H9 (cell line): Measurements from ENCODE around the gene GRIN2A. TPM values are rescaled to one million over a fixed set of nuclear protein-coding genes. Genes with fewer than 3 reads are reported as not detected.

Source experiments
- DNase-seq: peaks from one replicate; pipeline ENCODE4 v3.0.0-alpha.2; 2017
- H2AFZ ChIP-seq: one replicate; pipeline ENCODE4 v1.6.1; 2013; ENCODE audit warnings: mild to moderate bottlenecking, low read length, control low read depth, moderate library complexity
- H2AK5ac ChIP-seq: 2 replicates; pipeline ENCODE4 v1.6.1; 2013; ENCODE audit warnings: low read length, control low read depth, mixed read lengths; ENCODE audit not compliant: insufficient read length
- H2BK120ac ChIP-seq: one replicate; pipeline ENCODE4 v1.6.1; 2013; ENCODE audit warnings: low read depth, mild to moderate bottlenecking, low read length, control low read depth, inconsistent platforms; ENCODE audit not compliant: poor library complexity, severe bottlenecking
- H2BK12ac ChIP-seq: 2 replicates; pipeline ENCODE4 v1.6.1; 2013; ENCODE audit warnings: low read length, control low read depth, mixed read lengths, low read depth; ENCODE audit not compliant: insufficient read length
- H2BK15ac ChIP-seq: 2 replicates; pipeline ENCODE4 v1.6.1; 2013; ENCODE audit warnings: low read depth, low read length, control low read depth
- H2BK20ac ChIP-seq: one replicate; pipeline ENCODE4 v1.6.1; 2013; ENCODE audit warnings: low read depth, mild to moderate bottlenecking, low read length, control low read depth, inconsistent platforms; ENCODE audit not compliant: poor library complexity, severe bottlenecking
- H2BK5ac ChIP-seq: 2 replicates; pipeline ENCODE4 v1.6.1; 2013; ENCODE audit warnings: low read length, control low read depth, mixed read lengths; ENCODE audit not compliant: insufficient read length
- H3K14ac ChIP-seq: 2 replicates; pipeline ENCODE4 v1.6.1; 2013; ENCODE audit warnings: low read length, control low read depth; ENCODE audit not compliant: insufficient read depth
- H3K18ac ChIP-seq: 2 replicates; pipeline ENCODE4 v1.6.1; 2013; ENCODE audit warnings: low read depth, mild to moderate bottlenecking, mixed read lengths, low read length, control low read depth; ENCODE audit not compliant: insufficient read length
- H3K23ac ChIP-seq: 2 replicates; pipeline ENCODE4 v1.6.1; 2013; ENCODE audit warnings: low read length, control low read depth, mixed read lengths, low read depth; ENCODE audit not compliant: insufficient read length
- H3K23me2 ChIP-seq: 2 replicates; pipeline ENCODE4 v1.6.1; 2013; ENCODE audit warnings: low read depth, mild to moderate bottlenecking, mixed read lengths, low read length, control low read depth; ENCODE audit not compliant: insufficient read length, poor library complexity, severe bottlenecking
- H3K27ac ChIP-seq: 2 replicates; pipeline ENCODE4 v1.5.1; 2013; ENCODE audit warnings: low read length, control low read depth, mixed read lengths, low read depth; ENCODE audit not compliant: insufficient read length
- H3K27me3 ChIP-seq: 2 replicates; pipeline ENCODE4 v1.6.1; 2013; ENCODE audit warnings: low read length, control low read depth, inconsistent platforms; ENCODE audit not compliant: insufficient read depth
- H3K4ac ChIP-seq: 2 replicates; pipeline ENCODE4 v1.6.1; 2013; ENCODE audit warnings: low read depth, mild to moderate bottlenecking, control low read depth, inconsistent platforms, low read length, moderate library complexity
- H3K4me1 ChIP-seq: 2 replicates; pipeline ENCODE4 v1.6.1; 2013; ENCODE audit warnings: low read length, control low read depth, inconsistent platforms; ENCODE audit not compliant: insufficient read depth
- H3K4me2 ChIP-seq: 2 replicates; pipeline ENCODE4 v1.6.1; 2013; ENCODE audit warnings: low read length, control low read depth, mixed read lengths; ENCODE audit not compliant: insufficient read length, insufficient read depth
- H3K56ac ChIP-seq: 2 replicates; pipeline ENCODE4 v1.6.1; 2013; ENCODE audit warnings: low read depth, mild to moderate bottlenecking, mixed read lengths, low read length, control low read depth; ENCODE audit not compliant: insufficient read length
- H3K79me1 ChIP-seq: 2 replicates; pipeline ENCODE4 v1.6.1; 2013; ENCODE audit warnings: low read depth, mild to moderate bottlenecking, moderate library complexity, low read length, control low read depth, inconsistent platforms; ENCODE audit not compliant: insufficient read depth, poor library complexity, severe bottlenecking
- H3K79me2 ChIP-seq: 2 replicates; pipeline ENCODE4 v1.6.1; 2013; ENCODE audit warnings: low read length, control low read depth, inconsistent platforms; ENCODE audit not compliant: insufficient read depth
- H3K9ac ChIP-seq: 2 replicates; pipeline ENCODE4 v1.6.1; 2013; ENCODE audit warnings: low read length, control low read depth, mixed read lengths; ENCODE audit not compliant: insufficient read length; ENCODE audit errors: extremely low read depth
- H3K9me3 ChIP-seq: one replicate; pipeline ENCODE4 v1.6.1; 2013; ENCODE audit warnings: low read depth, low read length, inconsistent platforms; ENCODE audit not compliant: control insufficient read depth
- H3T11ph ChIP-seq: one replicate; pipeline ENCODE4 v1.6.1; 2013; ENCODE audit warnings: mild to moderate bottlenecking, low read length, control low read depth, inconsistent platforms
- H4K20me1 ChIP-seq: one replicate; pipeline ENCODE4 v1.6.1; 2013; ENCODE audit not compliant: control insufficient read depth, insufficient read length, insufficient read depth
- H4K5ac ChIP-seq: 2 replicates; pipeline ENCODE4 v1.6.1; 2013; ENCODE audit warnings: low read depth, mild to moderate bottlenecking, mixed read lengths, low read length, control low read depth; ENCODE audit not compliant: insufficient read length
- H4K8ac ChIP-seq: replicated peaks from 2 replicates; pipeline ENCODE4 v1.6.1; 2013; ENCODE audit warnings: low read length, control low read depth, mixed read lengths, low read depth; ENCODE audit not compliant: insufficient read length
- H4K91ac ChIP-seq: 2 replicates; pipeline ENCODE4 v1.6.1; 2013; ENCODE audit warnings: low read depth, mild to moderate bottlenecking, moderate library complexity, mixed read lengths, low read length, control low read depth; ENCODE audit not compliant: insufficient read length
- H3K27ac Mint-ChIP-seq, 3 experiments: 2 replicates in 2 of 3; 3 replicates in 1 of 3; pipeline ENCODE4 v1.8.0; 2020 to 2021; ENCODE audit warnings: mixed read lengths in 3 of 3, mild to moderate bottlenecking in 1 of 3, moderate library complexity in 1 of 3
- H3K27me3 Mint-ChIP-seq: 2 replicates; pipeline ENCODE4 v1.8.0; 2021; ENCODE audit warnings: low read depth, mild to moderate bottlenecking, moderate library complexity, mixed read lengths
- H3K36me3 Mint-ChIP-seq, 3 experiments: 2 replicates in 2 of 3; 3 replicates in 1 of 3; pipeline ENCODE4 v1.8.0; 2020 to 2021; ENCODE audit warnings: low read depth in 3 of 3, mixed read lengths in 3 of 3; ENCODE audit not compliant: insufficient read depth in 1 of 3
- H3K4me1 Mint-ChIP-seq, 2 experiments: 2 replicates each; pipeline ENCODE4 v1.8.0; 2020; ENCODE audit warnings: mixed read lengths in 2 of 2
- H3K4me3 Mint-ChIP-seq, 2 experiments: 2 replicates in 1 of 2; 3 replicates in 1 of 2; pipeline ENCODE4 v1.8.0; 2020 to 2021; ENCODE audit warnings: mild to moderate bottlenecking in 2 of 2, mixed read lengths in 2 of 2, moderate library complexity in 1 of 2
- H3K9me3 Mint-ChIP-seq, 2 experiments: 2 replicates in 1 of 2; 3 replicates in 1 of 2; pipeline ENCODE4 v1.8.0; 2020; ENCODE audit warnings: mild to moderate bottlenecking in 2 of 2, mixed read lengths in 2 of 2, moderate library complexity in 1 of 2
- CTCF ChIP-seq: fragments of 200-600 bp; sonication (generic); conservative IDR thresholded peaks from 3 replicates; pipeline ENCODE4 v1.8.0; 2021; ENCODE audit warnings: antibody characterized with exemption, mild to moderate bottlenecking
- WGBS: extraction: QIAGEN DNeasy Blood & Tissue Kit; methylation state at CpG from one replicate; pipeline ENCODE4 v1.1.7; 2013; ENCODE audit warnings: missing lambda C conversion rate, low lambda C conversion rate, mixed read lengths; ENCODE audit not compliant: insufficient read length; ENCODE audit errors: extremely low coverage; 5-methylcytosine and 5-hydroxymethylcytosine counted together
- total RNA-seq: library from RNA; stranded (reverse); gene quantifications from 2 replicates; pipeline ENCODE4 v1.2.1, GENCODE V29; 2021

The GRIN2A gene
- total RNA-seq, 1 experiment from 2014 or later = 1.5 TPM

DNA sequence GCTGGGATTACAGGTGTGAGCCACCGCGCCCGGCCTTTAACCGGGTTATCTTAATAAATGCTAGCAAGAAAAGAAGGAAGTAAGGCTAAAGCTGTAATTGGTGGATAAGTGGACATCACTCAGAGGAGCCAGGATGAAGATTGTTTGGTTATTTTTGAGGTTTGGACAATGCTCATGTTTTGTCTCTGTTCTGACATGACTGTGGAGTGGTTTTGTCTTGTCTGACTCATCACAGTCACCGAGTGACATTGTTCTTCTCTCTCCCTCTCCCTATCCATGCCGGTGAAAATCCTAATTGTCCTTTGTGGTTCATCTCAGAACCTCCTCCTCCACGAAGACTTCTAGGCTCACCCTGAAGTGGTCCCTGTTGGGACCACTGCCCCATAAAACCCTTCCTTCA, 23.5 kb upstream of the GRIN2A start:
- Histone ChIP-seq H3K14ac (no peak overlapping the region), H3K9ac (no peak overlapping the region), H3K79me1 (no peaks in the 10 kb centered on the region), H4K20me1 (no peaks in the 10 kb centered on the region), H3K27ac (no peak overlapping the region), H3K23me2 (no peaks in the 10 kb centered on the region), H2BK15ac (no peak overlapping the region), H3T11ph (no peak overlapping the region), H4K5ac (no peak overlapping the region), H2BK20ac (no peak overlapping the region), H2AK5ac (no peak overlapping the region), H3K4me2 (no peak overlapping the region), H3K4ac (no peak overlapping the region), H4K8ac (no peak overlapping the region), H2BK5ac (no peak overlapping the region), H3K9me3 (no peaks in the 10 kb centered on the region), H2AFZ (no peak overlapping the region), H3K56ac (no peak overlapping the region), H2BK12ac (no peak overlapping the region), H3K27me3 (no peaks in the 10 kb centered on the region), H3K18ac (no peak overlapping the region), H3K79me2 (no peaks in the 10 kb centered on the region), H4K91ac (no peak overlapping the region), H2BK120ac (no peak overlapping the region), H3K4me1 (no peaks in the 10 kb centered on the region), H3K23ac (no peak overlapping the region)
- no peak overlapping the region for H3K4me3 Mint-ChIP-seq
- DNase-seq = no peak
- TF ChIP-seq CTCF = no peak
- peaks cover 6 to 22% of the 10 kb centered on the region in 2 experiments for H3K9me3 Mint-ChIP-seq
- peaks cover 3% of the 10 kb centered on the region in 2 experiments for H3K4me1 Mint-ChIP-seq
- H3K27me3 Mint-ChIP-seq = no peaks in the 10 kb centered on the region; the same call in none of the 2 replicates
- no CpG with 5 or more reads among the region's 7 CpGs for WGBS
- peaks cover 0 to 8% (median 4%) of the 10 kb centered on the region in 3 experiments; a peak in 4 of 7 replicates for H3K36me3 Mint-ChIP-seq
- no peak overlapping the region for H3K27ac Mint-ChIP-seq
